HG03159 (cell line): ENCODE measurements around the gene NRXN3.

Source experiments
- ATAC-seq: cut with Tn5 transposase; IDR thresholded peaks from one replicate; pipeline ENCODE4 v1.9.1; 2021; ENCODE audit warnings: mild to moderate bottlenecking, moderate library complexity; ENCODE audit not compliant: unreplicated experiment

NRXN3 gene

GRCh38 chr14:78697341-78697740 is 527.2 kb downstream of the NRXN3 start:
- ATAC-seq, result peak; percentile 59

- no peak for ATAC-seq
Measured at GRCh38 chr14:78698991-78699390, 528.8 kb downstream of the NRXN3 start.

GRCh38 chr14:78700236-78700635 is 530.1 kb downstream of the NRXN3 start:
- ATAC-seq, result no peak

- no peak for ATAC-seq
Measured at GRCh38 chr14:78701246-78701645, 531.1 kb downstream of the NRXN3 start.

GRCh38 chr14:78704965-78705364 is 534.8 kb downstream of the NRXN3 start:
- no peak for ATAC-seq

GRCh38 chr14:78705989-78706388 is 535.8 kb downstream of the NRXN3 start:
- ATAC-seq, result no peak

- ATAC-seq, result no peak
Measured at GRCh38 chr14:78709795-78710557, 539.8 kb downstream of the NRXN3 start.

GRCh38 chr14:78710963-78711362 is 540.8 kb downstream of the NRXN3 start:
- no peak for ATAC-seq

- no peak for ATAC-seq
Measured at GRCh38 chr14:78713716-78714115, 543.5 kb downstream of the NRXN3 start.

GRCh38 chr14:78714711-78715110 is 544.5 kb downstream of the NRXN3 start:
- no peak for ATAC-seq

GRCh38 chr14:78721756-78722480 is 551.7 kb downstream of the NRXN3 start:
- no peak for ATAC-seq

GRCh38 chr14:78725086-78725485 is 554.9 kb downstream of the NRXN3 start:
- no peak for ATAC-seq

GRCh38 chr14:78737116-78737515 is 566.9 kb downstream of the NRXN3 start:
- no peak for ATAC-seq

- no peak for ATAC-seq
Measured at GRCh38 chr14:78737601-78738000, 567.4 kb downstream of the NRXN3 start.

- no peak for ATAC-seq
Measured at GRCh38 chr14:78746086-78746595, 576.0 kb downstream of the NRXN3 start.

- no peak for ATAC-seq
Measured at GRCh38 chr14:78747813-78748212, 577.6 kb downstream of the NRXN3 start.

- ATAC-seq, result no peak
Measured at GRCh38 chr14:78752518-78753188, 582.5 kb downstream of the NRXN3 start.

GRCh38 chr14:78754059-78754458 is 583.9 kb downstream of the NRXN3 start:
- ATAC-seq, result no peak

GRCh38 chr14:78758333-78758732 is 588.2 kb downstream of the NRXN3 start:
- peak; percentile 80 for ATAC-seq

GRCh38 chr14:78762331-78762730 is 592.2 kb downstream of the NRXN3 start:
- ATAC-seq, result no peak

- ATAC-seq, result no peak
Measured at GRCh38 chr14:78763746-78764145, 593.6 kb downstream of the NRXN3 start.

- no peak for ATAC-seq
Measured at GRCh38 chr14:78764240-78764639, 594.1 kb downstream of the NRXN3 start.
